ENCODE data around the gene SRSF2.
"Not testable (repeated sequence)": the region's sequence is repeated elsewhere in the genome, so short reads cannot be mapped to it uniquely, and the experiment has no call there.

The SRSF2 gene

GRCh38 chr17:76700617-76701470 lies 36.3 kb downstream of the SRSF2 start:
- DNase-seq (ENCODE audit: low spot score) = no peak

- no peak for DNase-seq (ENCODE audit: low spot score)
Observed at GRCh38 chr17:76700270-76700616, 36.9 kb downstream of the SRSF2 start.

- not testable (repeated sequence) for DNase-seq (ENCODE audit: low spot score)
Observed at GRCh38 chr17:76698466-76698977, 38.6 kb downstream of the SRSF2 start.

- no peak for DNase-seq (ENCODE audit: low spot score)
Observed at GRCh38 chr17:76697702-76698465, 39.2 kb downstream of the SRSF2 start.

DNA sequence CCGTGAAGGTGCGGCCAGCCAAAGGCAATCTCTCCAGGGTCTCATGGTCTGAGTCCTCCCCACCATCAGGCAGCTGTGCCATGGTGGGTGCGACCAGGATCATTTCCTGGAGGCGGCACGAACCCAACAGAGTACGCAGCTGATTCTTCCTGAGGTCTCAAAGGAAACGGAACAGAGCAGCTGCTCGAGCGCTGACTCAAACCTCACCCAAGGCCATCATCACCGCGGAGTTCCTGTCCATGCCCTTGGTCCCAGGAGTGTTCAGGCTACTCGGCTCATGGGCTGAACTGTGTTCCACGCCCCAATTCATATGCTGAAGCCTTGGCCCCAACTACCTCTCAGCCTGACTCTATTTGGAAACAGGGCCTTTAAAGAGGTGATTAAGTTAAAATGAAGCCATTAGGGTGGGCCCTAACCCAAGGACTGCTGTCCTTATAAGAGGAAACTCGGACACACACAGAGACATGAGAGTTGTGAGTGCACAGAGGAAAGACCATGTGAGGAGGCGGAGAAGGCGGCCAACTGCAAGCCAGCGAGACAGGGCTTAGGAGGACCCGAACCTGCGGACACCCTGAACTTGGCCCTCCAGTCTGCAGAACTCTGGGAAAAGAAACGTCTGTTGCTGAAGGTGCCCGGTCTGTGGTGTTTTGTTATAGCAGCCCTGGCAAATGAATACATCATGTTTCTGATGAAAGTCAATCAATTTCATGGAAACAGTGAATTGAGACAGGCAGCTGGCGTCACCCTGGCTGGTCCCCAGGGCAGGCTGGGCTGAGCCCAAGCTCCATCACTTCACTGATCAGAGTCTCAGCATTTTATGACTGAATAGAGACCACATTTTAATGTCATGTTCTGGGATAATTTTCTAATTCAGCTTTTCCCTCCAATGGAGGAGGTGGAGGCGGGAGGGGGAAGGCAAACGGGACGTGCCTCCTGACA lies 40.1 kb downstream of the SRSF2 start:
- no peak for DNase-seq (ENCODE audit: low spot score)

GRCh38 chr17:76695059-76695831 lies 41.9 kb downstream of the SRSF2 start:
- no peak for DNase-seq (ENCODE audit: low spot score)

GRCh38 chr17:76691379-76692191 lies 45.5 kb downstream of the SRSF2 start:
- DNase-seq (ENCODE audit: low spot score) = no peak

- no peak for DNase-seq (ENCODE audit: low spot score)
Observed at GRCh38 chr17:76690596-76691280, 46.4 kb downstream of the SRSF2 start.

DNA sequence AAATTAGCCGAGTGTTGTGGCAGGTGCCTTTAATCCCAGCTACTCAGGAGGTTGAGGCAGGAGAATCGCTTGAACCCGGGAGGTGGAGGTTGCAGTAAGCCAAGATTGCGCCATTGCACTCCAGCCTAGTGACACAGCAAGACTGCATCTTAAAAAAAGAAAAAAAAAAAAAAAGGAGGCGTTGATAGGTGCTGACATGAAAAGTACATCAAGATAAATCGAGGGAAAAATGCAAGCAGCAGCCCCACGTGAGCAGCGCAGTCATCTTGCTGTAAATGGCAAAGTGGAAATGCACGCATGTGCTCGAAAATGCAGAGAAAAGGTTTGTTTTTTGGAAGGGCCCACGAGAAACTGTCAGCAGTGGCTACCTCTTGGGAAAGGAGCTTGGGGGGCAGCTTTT lies 47.3 kb downstream of the SRSF2 start:
- DNase-seq (ENCODE audit: low spot score) = no peak

DNA sequence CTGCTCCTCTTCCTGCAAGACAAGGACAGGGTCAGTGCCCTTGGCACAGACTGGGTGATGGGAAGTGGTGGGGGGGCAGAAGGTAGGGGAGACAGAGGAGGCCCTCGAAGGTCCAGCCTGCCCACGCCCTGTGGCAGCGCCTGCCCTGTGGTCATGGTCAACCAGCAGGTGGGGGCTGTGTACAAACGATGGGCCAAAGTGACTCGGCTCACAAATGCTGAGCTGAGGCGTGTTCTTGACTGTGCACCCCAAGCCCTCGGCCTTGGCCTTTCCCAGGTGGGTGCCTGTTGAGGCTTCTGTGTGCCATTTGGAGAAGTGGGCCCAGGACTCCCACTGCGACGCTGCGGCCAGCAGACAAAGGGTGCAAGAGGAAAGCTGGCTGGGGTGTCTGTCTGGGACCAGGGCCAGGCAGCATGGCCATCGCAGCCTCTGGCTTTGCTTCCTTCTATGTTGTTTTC lies 48.9 kb downstream of the SRSF2 start:
- no peak for DNase-seq (ENCODE audit: low spot score)

DNA sequence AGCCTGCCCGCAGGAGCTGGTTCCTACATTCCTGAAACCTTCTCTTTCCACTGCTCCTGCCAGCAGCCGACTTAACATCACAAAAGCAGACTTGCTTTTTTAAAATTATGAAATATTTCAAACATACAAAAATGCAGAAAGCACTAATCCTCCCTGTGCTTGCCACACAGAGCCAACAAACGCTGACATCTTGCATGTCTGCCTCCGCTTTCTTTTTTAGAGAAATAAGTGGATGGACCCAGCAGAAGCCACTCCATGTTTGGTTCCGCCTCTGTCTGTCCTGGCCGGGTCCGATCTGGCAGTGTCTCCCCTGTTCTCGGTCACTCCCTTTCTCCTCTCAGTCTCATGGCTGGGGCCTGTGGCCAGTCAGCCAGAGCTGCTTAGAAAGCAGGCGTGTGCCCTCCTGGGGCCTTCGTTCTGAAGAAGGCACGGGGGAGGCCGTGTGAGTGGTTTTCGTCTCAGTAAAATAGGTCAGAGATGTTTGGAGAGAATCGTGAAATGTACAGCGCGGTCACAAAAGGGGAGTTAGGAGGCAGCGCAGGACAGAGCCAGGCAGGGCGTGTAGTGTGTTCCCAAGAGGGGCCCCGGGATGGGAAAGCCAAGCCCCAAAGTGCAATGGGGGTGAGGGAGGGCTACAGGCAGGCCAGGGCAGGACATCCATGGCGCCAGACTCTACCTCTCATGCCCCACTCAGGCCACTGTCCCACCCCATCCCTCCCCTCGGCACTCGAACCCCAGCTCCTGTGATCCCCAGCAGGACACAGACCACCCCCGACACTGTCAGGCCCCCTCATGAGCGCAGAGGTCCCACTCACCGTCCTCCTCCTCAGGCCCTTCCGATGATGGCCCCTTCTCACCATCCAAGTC lies 49.6 kb downstream of the SRSF2 start:
- DNase-seq (ENCODE audit: low spot score) = no peak

DNA sequence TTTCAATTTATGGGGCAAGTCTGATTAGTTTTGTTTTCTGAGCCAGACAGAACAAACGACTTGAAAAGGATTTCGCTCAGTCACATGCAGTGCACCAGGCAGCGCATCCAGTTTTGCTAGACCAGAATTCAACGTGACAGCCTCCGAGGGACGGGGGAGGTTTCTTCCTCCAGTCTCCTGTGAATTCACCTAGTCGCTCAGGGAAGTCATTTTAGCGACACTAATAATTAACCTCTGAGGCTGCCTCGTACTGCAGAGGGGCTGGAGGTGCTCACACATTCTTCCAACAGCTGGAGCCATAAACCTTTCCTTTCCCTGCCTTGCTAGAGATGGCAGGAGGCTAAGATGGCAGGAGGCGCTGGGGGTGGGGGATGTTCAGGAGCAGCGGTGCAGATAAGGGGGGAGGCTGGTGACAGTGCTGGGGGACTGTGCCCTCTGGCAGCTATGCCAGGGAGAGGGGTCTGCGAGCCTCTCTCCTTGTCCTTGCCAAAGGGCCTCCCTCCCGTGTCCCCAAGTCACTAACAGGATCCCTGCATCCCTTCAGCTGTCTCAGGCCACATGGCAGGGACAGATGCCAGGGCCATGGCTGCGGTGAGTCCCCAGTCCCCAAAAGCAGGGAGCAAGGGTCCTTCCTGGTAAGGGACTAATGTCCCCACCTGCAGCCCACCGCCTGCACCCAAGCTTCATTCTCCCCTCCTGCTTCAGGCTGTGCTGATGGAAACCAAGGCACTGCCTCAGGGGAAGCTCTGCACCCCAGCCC lies 50.4 kb downstream of the SRSF2 start:
- DNase-seq (ENCODE audit: low spot score) = no peak

GRCh38 chr17:76685846-76686245 lies 51.3 kb downstream of the SRSF2 start:
- no peak for DNase-seq (ENCODE audit: low spot score)

DNA sequence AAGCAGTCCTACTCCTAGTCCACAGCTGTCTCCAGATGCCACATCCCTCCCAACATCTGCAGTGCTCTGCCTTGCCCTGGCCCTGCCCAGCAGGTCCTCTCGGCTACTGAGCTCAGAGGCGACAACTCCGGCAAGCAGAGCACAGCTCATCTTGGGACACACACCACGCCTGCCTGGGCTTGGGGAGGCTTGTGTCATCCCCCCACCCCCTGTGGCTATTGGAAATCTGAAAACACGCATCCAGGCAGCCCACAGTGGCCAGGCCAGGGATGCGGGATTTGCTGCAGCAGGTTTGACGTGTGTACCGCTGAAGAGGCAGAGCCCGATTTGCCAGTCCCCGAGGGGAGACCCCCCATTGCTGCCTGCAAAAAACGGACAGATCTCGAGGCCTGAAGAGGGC lies 51.8 kb downstream of the SRSF2 start:
- no peak for DNase-seq (ENCODE audit: low spot score)

- DNase-seq (ENCODE audit: low spot score) = no peak
Observed at GRCh38 chr17:76684756-76685155, 52.4 kb downstream of the SRSF2 start.
